ENCODE data around the gene THSD4.

Gene THSD4

DNA sequence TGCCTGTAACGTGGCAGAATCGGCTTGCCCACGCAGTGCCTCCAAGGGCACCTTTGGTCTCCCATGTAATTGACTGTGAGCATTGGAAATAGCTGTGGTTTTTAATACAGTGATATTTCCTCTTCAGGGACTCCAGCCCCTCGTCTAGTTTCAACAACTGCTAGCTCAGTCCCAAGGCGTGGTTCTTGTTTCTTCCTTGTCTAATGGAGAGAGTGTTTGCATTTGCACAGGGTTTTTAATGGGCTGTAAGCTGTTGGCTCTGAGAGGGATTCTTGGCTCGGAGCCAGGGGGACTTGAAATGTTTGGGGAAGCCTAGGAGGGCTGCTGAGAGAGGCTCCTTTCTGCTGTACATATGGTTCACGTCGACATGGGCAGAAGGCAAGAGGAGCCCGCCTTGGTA, 86.2 kb downstream of the THSD4 start:
- H3F3A ChIP-seq (ENCODE audit: insufficient read depth, low read length): no peaks in the 10 kb centered on the region
- H3K36me3 ChIP-seq (replicated peaks; ENCODE audit: insufficient read depth, low read length): no peaks in the 10 kb centered on the region
- H2AFZ ChIP-seq (ENCODE audit: low read length): no peak overlapping the region
- H3K79me2 ChIP-seq (ENCODE audit: low read length): no peaks in the 10 kb centered on the region
- H3K9me3 ChIP-seq (replicated peaks; ENCODE audit: insufficient read depth, low read length): no peaks in the 10 kb centered on the region
- DNase-seq: no peak
- H3K9me2 ChIP-seq (replicated peaks; ENCODE audit: insufficient read depth, low read length): no peaks in the 10 kb centered on the region
- TF ChIP-seq EZH2 (optimal IDR thresholded peaks at IDR 0.05; ENCODE audit: low read depth, low read length): no peak
- TF ChIP-seq, protein P1, sequence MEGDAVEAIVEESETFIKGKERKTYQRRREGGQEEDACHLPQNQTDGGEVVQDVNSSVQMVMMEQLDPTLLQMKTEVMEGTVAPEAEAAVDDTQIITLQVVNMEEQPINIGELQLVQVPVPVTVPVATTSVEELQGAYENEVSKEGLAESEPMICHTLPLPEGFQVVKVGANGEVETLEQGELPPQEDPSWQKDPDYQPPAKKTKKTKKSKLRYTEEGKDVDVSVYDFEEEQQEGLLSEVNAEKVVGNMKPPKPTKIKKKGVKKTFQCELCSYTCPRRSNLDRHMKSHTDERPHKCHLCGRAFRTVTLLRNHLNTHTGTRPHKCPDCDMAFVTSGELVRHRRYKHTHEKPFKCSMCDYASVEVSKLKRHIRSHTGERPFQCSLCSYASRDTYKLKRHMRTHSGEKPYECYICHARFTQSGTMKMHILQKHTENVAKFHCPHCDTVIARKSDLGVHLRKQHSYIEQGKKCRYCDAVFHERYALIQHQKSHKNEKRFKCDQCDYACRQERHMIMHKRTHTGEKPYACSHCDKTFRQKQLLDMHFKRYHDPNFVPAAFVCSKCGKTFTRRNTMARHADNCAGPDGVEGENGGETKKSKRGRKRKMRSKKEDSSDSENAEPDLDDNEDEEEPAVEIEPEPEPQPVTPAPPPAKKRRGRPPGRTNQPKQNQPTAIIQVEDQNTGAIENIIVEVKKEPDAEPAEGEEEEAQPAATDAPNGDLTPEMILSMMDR (IDR thresholded peaks at IDR 0.05; ENCODE audit: low read length): no peak
- TF ChIP-seq EZH2phosphoT487 (IDR thresholded peaks at IDR 0.05; ENCODE audit: low read length): no peak
- H3K27me3 ChIP-seq (replicated peaks; ENCODE audit: insufficient read depth, low read length): no peaks in the 10 kb centered on the region
- H3K4me2 ChIP-seq (ENCODE audit: low read depth, low read length): no peak overlapping the region
- no peaks in the 10 kb centered on the region for H3K4me1 ChIP-seq (ENCODE audit: low read length)
- no peak overlapping the region for H3K4me3 ChIP-seq (ENCODE audit: low read length)
- no peak overlapping the region for H3K27ac ChIP-seq (ENCODE audit: low read length)
- H3K9ac ChIP-seq (ENCODE audit: low read length): no peak overlapping the region
- H4K20me1 ChIP-seq (ENCODE audit: insufficient read depth, low read length): no peaks in the 10 kb centered on the region

GRCh38 chr15:71202712-71203111, 87.4 kb downstream of the THSD4 start:
- Histone ChIP-seq H3K27ac (ENCODE audit: low read length) (no peak overlapping the region), H3K9ac (ENCODE audit: low read length) (no peak overlapping the region), H3F3A (ENCODE audit: insufficient read depth, low read length) (no peaks in the 10 kb centered on the region), H4K20me1 (ENCODE audit: insufficient read depth, low read length) (no peaks in the 10 kb centered on the region), H3K27me3 (replicated peaks; ENCODE audit: insufficient read depth, low read length) (no peaks in the 10 kb centered on the region), H3K9me2 (replicated peaks; ENCODE audit: insufficient read depth, low read length) (no peaks in the 10 kb centered on the region), H2AFZ (ENCODE audit: low read length) (no peak overlapping the region), H3K79me2 (ENCODE audit: low read length) (no peaks in the 10 kb centered on the region), H3K4me3 (ENCODE audit: low read length) (no peak overlapping the region), H3K9me3 (replicated peaks; ENCODE audit: insufficient read depth, low read length) (no peaks in the 10 kb centered on the region), H3K4me1 (ENCODE audit: low read length) (no peaks in the 10 kb centered on the region), H3K36me3 (replicated peaks; ENCODE audit: insufficient read depth, low read length) (no peaks in the 10 kb centered on the region), H3K4me2 (ENCODE audit: low read depth, low read length) (no peak overlapping the region)
- TF ChIP-seq, protein P1 (IDR thresholded peaks at IDR 0.05; ENCODE audit: low read length): no peak
- TF ChIP-seq EZH2 (optimal IDR thresholded peaks at IDR 0.05; ENCODE audit: low read depth, low read length) (no peak), EZH2phosphoT487 (IDR thresholded peaks at IDR 0.05; ENCODE audit: low read length) (no peak)
- no peak for DNase-seq

DNA sequence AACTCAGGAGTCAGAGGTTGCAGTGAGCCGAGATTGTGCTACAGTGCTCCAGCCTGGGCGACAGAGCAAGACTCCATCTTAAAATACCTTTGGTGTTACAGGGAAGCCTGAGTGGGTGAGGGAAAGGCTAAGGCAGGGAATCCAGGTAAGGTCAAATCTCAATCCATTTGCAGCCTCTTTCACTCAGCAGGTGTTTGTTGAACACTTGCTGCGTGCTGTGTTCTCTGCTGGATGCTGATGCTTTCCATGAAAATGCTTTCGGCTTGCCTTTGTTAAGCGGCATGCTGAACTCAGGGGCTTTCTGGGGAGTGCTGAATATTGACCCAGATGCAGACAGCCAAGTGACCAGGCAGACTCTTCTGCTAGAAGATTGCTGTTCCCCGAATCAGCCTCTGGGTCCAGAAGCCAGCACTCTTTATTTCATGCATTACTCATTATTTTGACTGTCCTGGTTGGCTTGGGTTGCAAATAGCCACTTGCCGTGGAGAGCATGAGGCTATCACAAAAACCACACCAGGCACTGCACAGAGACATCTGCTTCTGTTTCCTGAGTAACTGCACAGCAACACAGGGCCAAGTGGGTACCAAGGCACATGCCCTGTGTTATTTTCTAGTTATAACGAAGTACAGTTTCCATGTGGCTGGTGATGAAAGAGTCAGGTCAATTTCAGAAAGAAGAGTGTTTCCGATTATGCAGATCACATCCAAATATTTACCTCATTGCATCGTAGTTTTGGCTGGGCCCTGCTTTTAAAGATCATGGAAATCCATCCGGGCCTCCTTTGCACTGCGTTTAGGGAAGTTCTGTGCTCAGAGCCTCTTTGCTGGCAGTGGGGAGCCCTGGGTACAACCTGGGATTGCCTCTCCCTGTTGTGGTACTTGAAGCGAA, 88.6 kb downstream of the THSD4 start:
- H3K79me2 ChIP-seq (ENCODE audit: low read length): no peaks in the 10 kb centered on the region
- H3F3A ChIP-seq (ENCODE audit: insufficient read depth, low read length): no peaks in the 10 kb centered on the region
- H3K9me2 ChIP-seq (replicated peaks; ENCODE audit: insufficient read depth, low read length): no peaks in the 10 kb centered on the region
- H3K27me3 ChIP-seq (replicated peaks; ENCODE audit: insufficient read depth, low read length): no peaks in the 10 kb centered on the region
- no peaks in the 10 kb centered on the region for H3K36me3 ChIP-seq (replicated peaks; ENCODE audit: insufficient read depth, low read length)
- H4K20me1 ChIP-seq (ENCODE audit: insufficient read depth, low read length): no peaks in the 10 kb centered on the region
- DNase-seq: no peak
- no peak overlapping the region for H3K27ac ChIP-seq (ENCODE audit: low read length)
- H3K9ac ChIP-seq (ENCODE audit: low read length): no peak overlapping the region
- H2AFZ ChIP-seq (ENCODE audit: low read length): no peak overlapping the region
- H3K4me3 ChIP-seq (ENCODE audit: low read length): no peak overlapping the region
- H3K4me2 ChIP-seq (ENCODE audit: low read depth, low read length): no peak overlapping the region
- TF ChIP-seq, protein P1 (IDR thresholded peaks at IDR 0.05; ENCODE audit: low read length): no peak
- TF ChIP-seq EZH2phosphoT487 (IDR thresholded peaks at IDR 0.05; ENCODE audit: low read length): no peak
- no peak for TF ChIP-seq EZH2 (optimal IDR thresholded peaks at IDR 0.05; ENCODE audit: low read depth, low read length)
- H3K4me1 ChIP-seq (ENCODE audit: low read length): no peaks in the 10 kb centered on the region
- H3K9me3 ChIP-seq (replicated peaks; ENCODE audit: insufficient read depth, low read length): no peaks in the 10 kb centered on the region

Measured in MM.1S (cell line).